Measurements from ENCODE around the gene ASB13.

- TF ChIP-seq, protein P1, sequence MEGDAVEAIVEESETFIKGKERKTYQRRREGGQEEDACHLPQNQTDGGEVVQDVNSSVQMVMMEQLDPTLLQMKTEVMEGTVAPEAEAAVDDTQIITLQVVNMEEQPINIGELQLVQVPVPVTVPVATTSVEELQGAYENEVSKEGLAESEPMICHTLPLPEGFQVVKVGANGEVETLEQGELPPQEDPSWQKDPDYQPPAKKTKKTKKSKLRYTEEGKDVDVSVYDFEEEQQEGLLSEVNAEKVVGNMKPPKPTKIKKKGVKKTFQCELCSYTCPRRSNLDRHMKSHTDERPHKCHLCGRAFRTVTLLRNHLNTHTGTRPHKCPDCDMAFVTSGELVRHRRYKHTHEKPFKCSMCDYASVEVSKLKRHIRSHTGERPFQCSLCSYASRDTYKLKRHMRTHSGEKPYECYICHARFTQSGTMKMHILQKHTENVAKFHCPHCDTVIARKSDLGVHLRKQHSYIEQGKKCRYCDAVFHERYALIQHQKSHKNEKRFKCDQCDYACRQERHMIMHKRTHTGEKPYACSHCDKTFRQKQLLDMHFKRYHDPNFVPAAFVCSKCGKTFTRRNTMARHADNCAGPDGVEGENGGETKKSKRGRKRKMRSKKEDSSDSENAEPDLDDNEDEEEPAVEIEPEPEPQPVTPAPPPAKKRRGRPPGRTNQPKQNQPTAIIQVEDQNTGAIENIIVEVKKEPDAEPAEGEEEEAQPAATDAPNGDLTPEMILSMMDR (IDR thresholded peaks at IDR 0.05), result no peak
- no peak for TF ChIP-seq POLR2AphosphoS5 (IDR thresholded peaks at IDR 0.05; ENCODE audit: low read depth, low read length)
- no peak for TF ChIP-seq SIN3A (IDR thresholded peaks at IDR 0.05; ENCODE audit: borderline replicate concordance, insufficient read depth, low read depth, low read length)
- TF ChIP-seq, protein P2, sequence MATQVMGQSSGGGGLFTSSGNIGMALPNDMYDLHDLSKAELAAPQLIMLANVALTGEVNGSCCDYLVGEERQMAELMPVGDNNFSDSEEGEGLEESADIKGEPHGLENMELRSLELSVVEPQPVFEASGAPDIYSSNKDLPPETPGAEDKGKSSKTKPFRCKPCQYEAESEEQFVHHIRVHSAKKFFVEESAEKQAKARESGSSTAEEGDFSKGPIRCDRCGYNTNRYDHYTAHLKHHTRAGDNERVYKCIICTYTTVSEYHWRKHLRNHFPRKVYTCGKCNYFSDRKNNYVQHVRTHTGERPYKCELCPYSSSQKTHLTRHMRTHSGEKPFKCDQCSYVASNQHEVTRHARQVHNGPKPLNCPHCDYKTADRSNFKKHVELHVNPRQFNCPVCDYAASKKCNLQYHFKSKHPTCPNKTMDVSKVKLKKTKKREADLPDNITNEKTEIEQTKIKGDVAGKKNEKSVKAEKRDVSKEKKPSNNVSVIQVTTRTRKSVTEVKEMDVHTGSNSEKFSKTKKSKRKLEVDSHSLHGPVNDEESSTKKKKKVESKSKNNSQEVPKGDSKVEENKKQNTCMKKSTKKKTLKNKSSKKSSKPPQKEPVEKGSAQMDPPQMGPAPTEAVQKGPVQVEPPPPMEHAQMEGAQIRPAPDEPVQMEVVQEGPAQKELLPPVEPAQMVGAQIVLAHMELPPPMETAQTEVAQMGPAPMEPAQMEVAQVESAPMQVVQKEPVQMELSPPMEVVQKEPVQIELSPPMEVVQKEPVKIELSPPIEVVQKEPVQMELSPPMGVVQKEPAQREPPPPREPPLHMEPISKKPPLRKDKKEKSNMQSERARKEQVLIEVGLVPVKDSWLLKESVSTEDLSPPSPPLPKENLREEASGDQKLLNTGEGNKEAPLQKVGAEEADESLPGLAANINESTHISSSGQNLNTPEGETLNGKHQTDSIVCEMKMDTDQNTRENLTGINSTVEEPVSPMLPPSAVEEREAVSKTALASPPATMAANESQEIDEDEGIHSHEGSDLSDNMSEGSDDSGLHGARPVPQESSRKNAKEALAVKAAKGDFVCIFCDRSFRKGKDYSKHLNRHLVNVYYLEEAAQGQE (IDR thresholded peaks at IDR 0.05; ENCODE audit: insufficient read depth in 1 of 2, low read depth in 2 of 2, low read length in 1 of 2), result no peak
Observed at GRCh38 chr10:5599613-5600520, 66.5 kb downstream of the ASB13 start.
